Keratinocyte (primary cell): ENCODE data around the gene APOD. TPM values are rescaled to one million over a fixed set of nuclear protein-coding genes. Genes with fewer than 3 reads are reported as not detected.

Experiments
- DNase-seq: peaks from one replicate; pipeline ENCODE4 v3.0.0-alpha.2; 2011; ENCODE audit warnings: low read depth, missing footprints, low spot score
- FAIRE-seq: peaks from 2 replicates; lab custom pipeline; 2011; peaks lifted over from hg19 to GRCh38; lab: Jason Lieb, UNC
- H2AFZ ChIP-seq: 2 replicates; pipeline ENCODE4 v1.6.0; 2012; ENCODE audit warnings: low read length, control low read depth, inconsistent platforms; ENCODE audit not compliant: control insufficient read depth
- H3K27ac ChIP-seq: 2 replicates; pipeline ENCODE4 v1.5.1; 2011; ENCODE audit warnings: low read length; ENCODE audit not compliant: control insufficient read depth, insufficient read depth
- H3K27me3 ChIP-seq: 3 replicates; pipeline ENCODE4 v1.6.0; 2011; ENCODE audit warnings: low read length; ENCODE audit not compliant: control insufficient read depth, insufficient read depth; ENCODE audit errors: extremely low read depth
- H3K36me3 ChIP-seq, 2 experiments: 2 replicates in 1 of 2; 3 replicates in 1 of 2; pipeline ENCODE4 v1.5.1; 2011; ENCODE audit warnings: low read length in 2 of 2, mild to moderate bottlenecking in 1 of 2; ENCODE audit not compliant: control insufficient read depth in 2 of 2, insufficient read depth in 2 of 2; ENCODE audit errors: extremely low read depth in 1 of 2
- H3K4me1 ChIP-seq: 3 replicates; pipeline ENCODE4 v1.5.1; 2011; ENCODE audit warnings: low read length; ENCODE audit not compliant: control insufficient read depth, insufficient read depth; ENCODE audit errors: extremely low read depth
- H3K4me2 ChIP-seq: 3 replicates; pipeline ENCODE4 v1.6.0; 2011; ENCODE audit warnings: low read depth, low read length; ENCODE audit not compliant: control insufficient read depth, insufficient read depth; ENCODE audit errors: extremely low read depth
- H3K4me3 ChIP-seq, 3 experiments: fragments of 200-600 bp in 1 of 3; sonication (generic) in 1 of 3; 2 replicates in 2 of 3; 3 replicates in 1 of 3; pipeline ENCODE4 v1.5.1; 2011 to 2016; ENCODE audit warnings: low read length in 3 of 3, mild to moderate bottlenecking in 3 of 3, control low read depth in 2 of 3, inconsistent platforms in 1 of 3, low read depth in 1 of 3, mixed read lengths in 1 of 3, mixed run types in 1 of 3, moderate library complexity in 1 of 3; ENCODE audit not compliant: control insufficient read depth in 2 of 3, insufficient read depth in 2 of 3; ENCODE audit errors: extremely low read depth in 1 of 3
- H3K79me2 ChIP-seq: 2 replicates; pipeline ENCODE4 v1.6.0; 2012; ENCODE audit warnings: low read length; ENCODE audit not compliant: control insufficient read depth, insufficient read depth
- H3K9ac ChIP-seq: 3 replicates; pipeline ENCODE4 v1.6.0; 2011; ENCODE audit warnings: low read length; ENCODE audit not compliant: control insufficient read depth, insufficient read depth; ENCODE audit errors: extremely low read depth
- H3K9me1 ChIP-seq: 3 replicates; pipeline ENCODE4 v1.6.0; 2011; ENCODE audit warnings: low read length; ENCODE audit not compliant: control insufficient read depth, insufficient read depth; ENCODE audit errors: extremely low read depth
- H3K9me3 ChIP-seq: 2 replicates; pipeline ENCODE4 v1.5.1; 2012; ENCODE audit warnings: low read depth, low read length; ENCODE audit not compliant: control insufficient read depth
- H4K20me1 ChIP-seq: 3 replicates; pipeline ENCODE4 v1.6.0; 2011; ENCODE audit warnings: low read length; ENCODE audit not compliant: control insufficient read depth, insufficient read depth; ENCODE audit errors: extremely low read depth
- EZH2 ChIP-seq: IDR thresholded peaks from one replicate; pipeline ENCODE4 v1.6.1; 2012; ENCODE audit warnings: inconsistent platforms, mild to moderate bottlenecking, low read length, moderate library complexity
- dilution Hi-C: fragments of 300-500 bp; cut with MboI; formaldehyde crosslinking; loops from one replicate; pipeline ENCODE4 v1.7.0; 2020; ENCODE audit warnings: low sequenced_read_pairs; ENCODE audit not compliant: extremely low pct_ligation_motif_present
- polyA plus RNA-seq, 5 experiments: library from polyadenylated mRNA; depleted of rRNA in 3 of 5; stranded (reverse) in 3 of 5; stranded (forward) in 1 of 5; unstranded in 1 of 5; fragments of >200 nt; gene quantifications; 1 replicate in 1 of 5; 2 replicates in 3 of 5; 3 replicates in 1 of 5; pipeline versions ENCODE4 v1.2.1 to v1.2.3, GENCODE V29; 2011 to 2012; ENCODE audit warnings: missing spikeins in 2 of 5, low read depth in 1 of 5, low replicate concordance in 1 of 5
- TF ChIP-seq, protein P1 (sequence below), 3 experiments: IDR thresholded peaks in 1 of 3; conservative IDR thresholded peaks in 1 of 3; optimal IDR thresholded peaks in 1 of 3; 2 replicates in 2 of 3; 3 replicates in 1 of 3; pipeline versions ENCODE3 to v1.5.1; 2011; ENCODE audit warnings: low read length in 3 of 3, mild to moderate bottlenecking in 3 of 3, moderate library complexity in 2 of 3, control low read depth in 1 of 3, inconsistent platforms in 1 of 3; ENCODE audit not compliant: insufficient read depth in 2 of 3; ENCODE audit errors: extremely low read depth in 1 of 3

APOD gene
- polyA plus RNA-seq, 1 donor (not counting 4 experiments of a cell fraction or from before 2014, with no cell fraction given) = not detected

DNA sequence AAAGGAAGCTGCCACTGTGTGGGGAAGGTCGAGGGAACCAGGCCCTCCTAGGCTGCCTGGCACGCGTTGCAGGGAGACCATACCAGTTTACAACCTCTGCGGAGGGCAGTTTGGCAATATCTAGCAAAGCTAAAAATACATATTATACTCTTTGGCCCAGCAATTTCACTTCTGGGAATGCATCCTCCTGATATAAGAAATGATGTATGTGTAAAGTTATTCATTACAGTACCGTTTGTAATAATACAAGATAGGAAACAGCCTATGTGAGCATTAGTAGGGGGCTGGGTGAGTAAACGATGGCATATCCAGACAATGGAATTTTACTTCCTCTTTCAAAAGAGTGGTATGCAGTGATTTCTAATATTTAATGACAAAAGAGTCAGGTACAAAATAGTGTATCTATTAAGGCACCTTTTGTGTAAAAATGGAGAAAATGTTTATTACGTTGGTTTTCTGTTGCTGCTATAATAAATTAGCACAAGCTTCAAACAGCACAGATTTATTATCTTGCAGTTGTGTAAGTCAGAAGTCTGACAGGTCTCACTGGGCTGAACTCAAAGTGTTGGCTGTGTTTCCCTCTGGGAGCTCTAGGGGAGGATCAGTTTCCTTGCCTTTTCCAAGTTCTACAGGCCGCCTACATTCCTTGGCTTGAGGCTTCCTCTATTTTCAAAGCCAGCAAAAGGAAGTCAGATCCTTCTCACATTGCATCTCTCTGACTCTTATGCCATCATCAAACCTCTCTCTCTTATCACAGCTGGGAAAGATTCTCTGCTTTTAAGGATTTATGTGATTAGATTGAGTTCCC, 9.0 kb downstream of the APOD start:
- peaks cover 14% of the 10 kb centered on the region for H3K27me3 ChIP-seq
- no peak for DNase-seq
- no peaks in the 10 kb centered on the region for H3K36me3 ChIP-seq
- dilution Hi-C loops = no loop called here
- H3K9me1 ChIP-seq = no peaks in the 10 kb centered on the region
- no peaks in the 10 kb centered on the region for H3K9me3 ChIP-seq
- no peak overlapping the region for H2AFZ ChIP-seq
- no peak overlapping the region for H3K9ac ChIP-seq
- FAIRE-seq = no peak
- no peak overlapping the region for H3K4me3 ChIP-seq
- no peaks in the 10 kb centered on the region for H3K4me1 ChIP-seq
- no peak overlapping the region for H3K4me2 ChIP-seq
- no peaks in the 10 kb centered on the region for H4K20me1 ChIP-seq
- H3K27ac ChIP-seq = no peak overlapping the region
- TF ChIP-seq, protein P1, sequence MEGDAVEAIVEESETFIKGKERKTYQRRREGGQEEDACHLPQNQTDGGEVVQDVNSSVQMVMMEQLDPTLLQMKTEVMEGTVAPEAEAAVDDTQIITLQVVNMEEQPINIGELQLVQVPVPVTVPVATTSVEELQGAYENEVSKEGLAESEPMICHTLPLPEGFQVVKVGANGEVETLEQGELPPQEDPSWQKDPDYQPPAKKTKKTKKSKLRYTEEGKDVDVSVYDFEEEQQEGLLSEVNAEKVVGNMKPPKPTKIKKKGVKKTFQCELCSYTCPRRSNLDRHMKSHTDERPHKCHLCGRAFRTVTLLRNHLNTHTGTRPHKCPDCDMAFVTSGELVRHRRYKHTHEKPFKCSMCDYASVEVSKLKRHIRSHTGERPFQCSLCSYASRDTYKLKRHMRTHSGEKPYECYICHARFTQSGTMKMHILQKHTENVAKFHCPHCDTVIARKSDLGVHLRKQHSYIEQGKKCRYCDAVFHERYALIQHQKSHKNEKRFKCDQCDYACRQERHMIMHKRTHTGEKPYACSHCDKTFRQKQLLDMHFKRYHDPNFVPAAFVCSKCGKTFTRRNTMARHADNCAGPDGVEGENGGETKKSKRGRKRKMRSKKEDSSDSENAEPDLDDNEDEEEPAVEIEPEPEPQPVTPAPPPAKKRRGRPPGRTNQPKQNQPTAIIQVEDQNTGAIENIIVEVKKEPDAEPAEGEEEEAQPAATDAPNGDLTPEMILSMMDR (optimal IDR thresholded peaks at IDR 0.05 in 1 of 3, IDR thresholded peaks at IDR 0.05 in 1 of 3, conservative IDR thresholded peaks at IDR 0.05 in 1 of 3; ENCODE audit: extremely low read depth in 1 of 3, insufficient read depth in 2 of 3, low read length in 3 of 3) = no peak
- TF ChIP-seq EZH2 = no peak
- H3K79me2 ChIP-seq = no peaks in the 10 kb centered on the region

DNA sequence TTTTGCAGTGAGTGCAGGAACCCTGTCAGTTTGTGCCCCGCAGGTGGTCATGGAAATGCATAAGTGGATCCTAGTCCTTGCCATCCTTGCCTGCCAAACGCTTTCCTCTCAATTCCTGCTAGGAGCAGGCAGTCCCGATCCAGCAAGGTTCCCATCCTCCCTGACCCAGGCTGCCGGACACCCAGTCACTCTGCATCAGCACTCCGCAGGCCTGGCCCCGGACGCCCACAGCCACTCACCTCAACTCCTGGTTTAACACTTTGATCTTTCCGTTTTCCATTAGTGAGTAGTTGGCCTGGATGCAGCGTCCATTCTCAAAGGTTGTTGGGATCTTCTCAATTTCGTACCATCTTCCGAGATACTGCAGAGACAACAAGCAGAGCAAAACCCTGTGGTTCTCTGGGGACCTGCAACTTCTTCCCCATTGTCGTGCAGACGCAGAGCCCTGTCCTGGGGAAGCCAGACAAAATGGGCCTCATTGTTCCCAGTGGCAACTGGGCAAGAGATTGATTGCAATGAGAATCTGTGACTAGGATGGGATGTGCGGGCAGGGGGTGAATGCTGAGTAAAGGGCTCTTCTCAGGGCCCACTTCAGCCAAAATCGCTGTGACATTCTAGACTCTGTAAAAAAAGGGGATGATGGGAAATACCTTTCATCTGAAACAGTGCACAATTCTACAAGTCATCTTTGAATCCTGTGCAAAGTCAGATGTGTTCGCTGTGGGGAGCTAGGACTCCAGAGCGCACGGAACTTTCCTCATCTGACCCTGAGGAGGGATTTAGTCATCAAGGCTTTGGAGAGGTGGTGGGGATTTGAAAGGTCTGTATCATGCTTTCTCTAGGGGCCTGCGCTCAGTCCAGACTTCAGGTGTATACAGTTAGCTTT, 9.9 kb downstream of the APOD start:
- no peaks in the 10 kb centered on the region for H3K36me3 ChIP-seq
- FAIRE-seq (no peak), DNase-seq (no peak)
- TF ChIP-seq, protein P1 (optimal IDR thresholded peaks at IDR 0.05 in 1 of 3, IDR thresholded peaks at IDR 0.05 in 1 of 3, conservative IDR thresholded peaks at IDR 0.05 in 1 of 3; ENCODE audit: extremely low read depth in 1 of 3, insufficient read depth in 2 of 3, low read length in 3 of 3) = no peak
- TF ChIP-seq EZH2 = no peak
- no peaks in the 10 kb centered on the region for H3K9me1 ChIP-seq
- no peak overlapping the region for H3K4me2 ChIP-seq
- no peak overlapping the region for H2AFZ ChIP-seq
- H3K27ac ChIP-seq = no peak overlapping the region
- dilution Hi-C loops = no loop called here
- H3K27me3 ChIP-seq = peaks cover 8% of the 10 kb centered on the region
- no peak overlapping the region for H3K4me3 ChIP-seq
- no peaks in the 10 kb centered on the region for H4K20me1 ChIP-seq
- H3K79me2 ChIP-seq = no peaks in the 10 kb centered on the region
- no peak overlapping the region for H3K9ac ChIP-seq
- H3K4me1 ChIP-seq = no peaks in the 10 kb centered on the region
- no peaks in the 10 kb centered on the region for H3K9me3 ChIP-seq
